OCI-LY1 (cell line): ENCODE data around the gene CNTNAP2.

ENCODE experiments used
- H2AFZ ChIP-seq: fragments of 200-600 bp; sonication (generic), shearing (Covaris generic); 2 replicates; pipeline ENCODE4 v1.6.0; 2014; ENCODE audit warnings: antibody characterized with exemption, mild to moderate bottlenecking, low read length
- H3F3A ChIP-seq: fragments of 200-600 bp; sonication (generic), shearing (Covaris generic); 2 replicates; pipeline ENCODE4 v1.6.0; 2014; ENCODE audit warnings: mild to moderate bottlenecking, antibody characterized with exemption, low read length, moderate library complexity; ENCODE audit not compliant: insufficient read depth
- H3K27ac ChIP-seq: fragments of 200-600 bp; sonication (generic); 2 replicates; pipeline ENCODE4 v1.5.1; 2014; ENCODE audit warnings: low read length, mixed run types, mild to moderate bottlenecking, low read depth; ENCODE audit not compliant: poor library complexity, severe bottlenecking
- H3K27me3 ChIP-seq: fragments of 200-600 bp; sonication (generic); 2 replicates; pipeline ENCODE4 v1.6.0; 2014; ENCODE audit warnings: antibody characterized with exemption, mild to moderate bottlenecking, low read length, moderate library complexity; ENCODE audit not compliant: insufficient read depth
- H3K36me3 ChIP-seq: fragments of 200-600 bp; sonication (generic); 2 replicates; pipeline ENCODE4 v1.6.1; 2014; ENCODE audit warnings: mild to moderate bottlenecking, antibody characterized with exemption, low read length, moderate library complexity, mixed read lengths; ENCODE audit not compliant: insufficient read depth
- H3K4me1 ChIP-seq: fragments of 200-600 bp; sonication (generic); 2 replicates; pipeline ENCODE4 v1.5.1; 2014; ENCODE audit warnings: mild to moderate bottlenecking, low read length, moderate library complexity; ENCODE audit not compliant: insufficient read depth, severe bottlenecking
- H3K4me2 ChIP-seq: fragments of 200-600 bp; sonication (generic), shearing (Covaris generic); 2 replicates; pipeline ENCODE4 v1.6.1; 2014; ENCODE audit warnings: low read length
- H3K4me3 ChIP-seq: fragments of 200-600 bp; sonication (generic); 2 replicates; pipeline ENCODE4 v1.5.1; 2014; ENCODE audit warnings: low read length, low read depth, mild to moderate bottlenecking, mixed read lengths; ENCODE audit not compliant: poor library complexity, severe bottlenecking
- H3K79me2 ChIP-seq: fragments of 200-600 bp; shearing (Covaris generic); 2 replicates; pipeline ENCODE4 v1.6.1; 2016; ENCODE audit warnings: mixed run types, low read length, mixed read lengths; ENCODE audit not compliant: insufficient read depth
- H3K9ac ChIP-seq: fragments of 200-600 bp; sonication (generic), shearing (Covaris generic); 2 replicates; pipeline ENCODE4 v1.6.1; 2014; ENCODE audit warnings: mild to moderate bottlenecking, low read length, mixed read lengths
- H3K9me2 ChIP-seq: fragments of 200-600 bp; sonication (generic), shearing (Covaris generic); 2 replicates; pipeline ENCODE4 v1.6.1; 2014; ENCODE audit warnings: low read depth, mild to moderate bottlenecking, low read length, mixed read lengths
- H3K9me3 ChIP-seq: fragments of 200-600 bp; shearing (Covaris generic); 2 replicates; pipeline ENCODE4 v1.6.1; 2014; ENCODE audit warnings: low read length, mixed read lengths
- H4K20me1 ChIP-seq: fragments of 200-600 bp; sonication (generic), shearing (Covaris generic); 2 replicates; pipeline ENCODE4 v1.6.0; 2016; ENCODE audit warnings: mild to moderate bottlenecking, low read length; ENCODE audit not compliant: insufficient read depth
- EZH2 ChIP-seq: fragments of 200-600 bp; sonication (generic), shearing (Covaris generic); IDR thresholded peaks from 2 replicates; pipeline ENCODE4 v1.8.0; 2017; ENCODE audit warnings: borderline replicate concordance, mixed run types, mild to moderate bottlenecking, antibody characterized with exemption, low read length, moderate library complexity, mixed read lengths
- TF ChIP-seq, protein P1 (sequence below): fragments of 200-600 bp; sonication (generic), shearing (Covaris generic); IDR thresholded peaks from 2 replicates; pipeline ENCODE4 v1.5.1; 2017; ENCODE audit warnings: mild to moderate bottlenecking, antibody characterized with exemption, low read length, moderate library complexity, mixed read lengths

CNTNAP2 gene

DNA sequence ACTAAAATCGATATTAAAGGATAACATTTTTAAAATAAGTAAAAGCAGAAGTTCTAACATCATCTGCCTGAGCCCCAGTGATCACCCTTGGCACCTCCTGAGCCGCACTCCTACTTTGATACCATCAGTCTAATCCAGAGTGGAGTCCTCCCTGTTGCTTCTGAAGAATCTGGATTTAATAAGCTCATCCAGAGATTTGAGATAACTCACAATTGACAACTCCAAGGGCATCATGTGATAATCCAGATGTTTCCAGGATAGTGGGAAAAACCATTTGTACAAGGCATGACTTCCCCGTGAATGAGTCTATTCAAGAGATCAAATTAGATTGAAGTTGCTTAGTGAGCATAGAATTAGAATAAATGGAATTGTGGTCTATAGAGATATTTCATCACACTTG, 1998.2 kb downstream of the CNTNAP2 start:
- Histone ChIP-seq H3K9ac (no peak overlapping the region), H4K20me1 (no peaks in the 10 kb centered on the region), H3K4me1 (no peaks in the 10 kb centered on the region), H3F3A (no peaks in the 10 kb centered on the region), H3K27ac (no peak overlapping the region), H3K27me3 (peaks cover 5% of the 10 kb centered on the region; the same call in 1 of the 2 replicates), H3K4me2 (no peak overlapping the region), H2AFZ (no peak overlapping the region), H3K79me2 (no peaks in the 10 kb centered on the region), H3K9me3 (no peaks in the 10 kb centered on the region), H3K4me3 (no peak overlapping the region), H3K36me3 (no peaks in the 10 kb centered on the region), H3K9me2 (no peaks in the 10 kb centered on the region)
- TF ChIP-seq, protein P1, sequence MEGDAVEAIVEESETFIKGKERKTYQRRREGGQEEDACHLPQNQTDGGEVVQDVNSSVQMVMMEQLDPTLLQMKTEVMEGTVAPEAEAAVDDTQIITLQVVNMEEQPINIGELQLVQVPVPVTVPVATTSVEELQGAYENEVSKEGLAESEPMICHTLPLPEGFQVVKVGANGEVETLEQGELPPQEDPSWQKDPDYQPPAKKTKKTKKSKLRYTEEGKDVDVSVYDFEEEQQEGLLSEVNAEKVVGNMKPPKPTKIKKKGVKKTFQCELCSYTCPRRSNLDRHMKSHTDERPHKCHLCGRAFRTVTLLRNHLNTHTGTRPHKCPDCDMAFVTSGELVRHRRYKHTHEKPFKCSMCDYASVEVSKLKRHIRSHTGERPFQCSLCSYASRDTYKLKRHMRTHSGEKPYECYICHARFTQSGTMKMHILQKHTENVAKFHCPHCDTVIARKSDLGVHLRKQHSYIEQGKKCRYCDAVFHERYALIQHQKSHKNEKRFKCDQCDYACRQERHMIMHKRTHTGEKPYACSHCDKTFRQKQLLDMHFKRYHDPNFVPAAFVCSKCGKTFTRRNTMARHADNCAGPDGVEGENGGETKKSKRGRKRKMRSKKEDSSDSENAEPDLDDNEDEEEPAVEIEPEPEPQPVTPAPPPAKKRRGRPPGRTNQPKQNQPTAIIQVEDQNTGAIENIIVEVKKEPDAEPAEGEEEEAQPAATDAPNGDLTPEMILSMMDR, result no peak
- TF ChIP-seq EZH2, result no peak

DNA sequence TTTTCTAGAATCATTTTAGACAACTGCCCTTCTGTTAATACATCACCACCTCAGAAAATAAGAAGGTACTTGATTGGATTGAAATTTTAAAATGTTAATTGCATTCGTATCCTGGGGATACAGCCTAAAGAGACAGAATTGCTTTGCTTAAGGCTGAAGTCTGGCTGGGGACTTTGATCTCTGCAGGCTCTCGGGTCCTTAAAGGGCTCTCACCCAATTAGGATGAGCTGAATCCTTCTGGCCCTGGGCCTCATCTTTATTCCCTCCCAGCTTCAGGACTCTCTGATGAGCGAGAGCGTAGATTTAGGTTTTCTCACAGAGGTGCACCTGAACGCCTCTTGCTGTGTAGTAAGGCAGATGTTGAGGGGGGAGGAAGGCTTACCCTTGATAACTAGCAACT, 1998.7 kb downstream of the CNTNAP2 start:
- Histone ChIP-seq H2AFZ (no peak overlapping the region), H3K27ac (no peak overlapping the region), H3K79me2 (no peaks in the 10 kb centered on the region), H3K27me3 (peaks cover 5% of the 10 kb centered on the region; the same call in 1 of the 2 replicates), H3F3A (no peaks in the 10 kb centered on the region), H3K9me2 (no peaks in the 10 kb centered on the region), H3K36me3 (no peaks in the 10 kb centered on the region), H3K4me2 (no peak overlapping the region), H3K4me3 (no peak overlapping the region), H3K9ac (no peak overlapping the region), H3K9me3 (no peaks in the 10 kb centered on the region), H3K4me1 (no peaks in the 10 kb centered on the region), H4K20me1 (no peaks in the 10 kb centered on the region)
- TF ChIP-seq, protein P1, result no peak
- TF ChIP-seq EZH2, result no peak

DNA sequence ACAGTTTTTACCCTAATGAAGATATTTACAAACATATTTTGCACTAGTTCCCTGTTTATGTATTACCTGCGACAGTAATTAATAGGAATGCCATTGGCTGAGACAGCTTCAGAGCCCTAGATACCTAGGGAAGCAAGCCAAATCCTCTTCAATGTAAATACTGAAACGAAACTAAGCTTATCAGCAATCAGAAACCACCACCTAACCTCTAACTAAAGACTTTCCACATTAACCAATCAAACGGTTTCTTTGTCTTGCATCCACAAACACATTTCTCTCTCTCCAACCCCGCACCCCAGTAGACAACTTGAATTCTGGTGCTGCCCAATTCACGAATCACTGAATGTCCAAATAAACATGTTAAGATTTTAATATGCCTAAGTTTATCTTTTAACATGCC, 1999.6 kb downstream of the CNTNAP2 start:
- Histone ChIP-seq H3K9me3 (no peaks in the 10 kb centered on the region), H2AFZ (no peak overlapping the region), H3K4me3 (no peak overlapping the region), H3K27ac (no peak overlapping the region), H3K79me2 (no peaks in the 10 kb centered on the region), H3K4me2 (no peak overlapping the region), H3F3A (no peaks in the 10 kb centered on the region), H3K27me3 (peaks cover 5% of the 10 kb centered on the region; the same call in 1 of the 2 replicates), H4K20me1 (no peaks in the 10 kb centered on the region), H3K9ac (no peak overlapping the region), H3K9me2 (no peaks in the 10 kb centered on the region), H3K36me3 (no peaks in the 10 kb centered on the region), H3K4me1 (no peaks in the 10 kb centered on the region)
- TF ChIP-seq, protein P1, result no peak
- no peak for TF ChIP-seq EZH2
